ENCODE results near the gene UCN2. TPM values are rescaled to one million over a fixed set of nuclear protein-coding genes. Genes with fewer than 3 reads are reported as not detected.

The UCN2 gene
- total RNA-seq, 1 experiment from 2014 or later, result not detected

DNA sequence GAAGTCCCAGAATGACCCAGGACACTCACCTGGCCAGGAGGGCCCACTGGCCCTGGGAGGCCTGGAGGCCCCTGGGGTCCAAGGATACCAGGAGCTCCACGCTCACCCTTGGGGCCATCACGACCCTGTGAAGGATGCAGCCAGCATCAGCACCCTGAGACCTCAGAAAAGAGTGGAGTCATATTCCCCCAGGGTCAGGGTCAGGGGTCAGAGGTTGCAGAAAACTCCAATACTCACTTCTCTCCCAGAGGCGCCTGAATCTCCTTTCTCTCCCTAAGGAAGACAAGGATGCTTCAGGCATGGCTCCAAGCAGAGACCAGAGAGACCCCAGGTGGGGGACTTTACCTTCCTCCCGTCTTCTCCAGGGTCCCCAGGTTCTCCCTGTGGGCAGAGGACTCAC, 13.1 kb upstream of the UCN2 start:
- H3K4me1 Mint-ChIP-seq, result no peaks in the 10 kb centered on the region
- no peak overlapping the region for H3K4me3 Mint-ChIP-seq
- no peaks in the 10 kb centered on the region for H3K9me3 Mint-ChIP-seq
- H3K36me3 Mint-ChIP-seq, result no peaks in the 10 kb centered on the region; the same call in 1 of the 2 replicates
- ChIA-PET POLR2A (no interaction called here), CTCF (interaction anchor here (1.0 kb wide), 1 partner anchor 19 kb away, joined by 4 read pairs; no protein-coding TSS in a partner anchor)
- no peaks in the 10 kb centered on the region for H3K27me3 Mint-ChIP-seq (ENCODE audit: low read depth)
- ATAC-seq (no peak), DNase-seq (ENCODE audit: low spot score) (no peak)
- H3K27ac Mint-ChIP-seq, result no peak overlapping the region
- no peak for TF ChIP-seq ELF4 (CRISPR knock-in tag; IDR thresholded peaks at IDR 0.05; ENCODE audit: low read depth)
- TF ChIP-seq CREB1 (CRISPR knock-in tag; IDR thresholded peaks at IDR 0.05), result no peak
- TF ChIP-seq ZNF671 (CRISPR knock-in tag; IDR thresholded peaks at IDR 0.05), result no peak
- TF ChIP-seq TCF7 (CRISPR knock-in tag; IDR thresholded peaks at IDR 0.05; ENCODE audit: low read depth), result no peak
- no peak for TF ChIP-seq ZMAT4 (CRISPR knock-in tag; IDR thresholded peaks at IDR 0.05)
- TF ChIP-seq SOX15 (CRISPR knock-in tag; IDR thresholded peaks at IDR 0.05), result no peak
- TF ChIP-seq KAT7 (CRISPR knock-in tag; IDR thresholded peaks at IDR 0.05; ENCODE audit: borderline replicate concordance), result no peak
- no peak for TF ChIP-seq HMGXB4 (CRISPR knock-in tag; IDR thresholded peaks at IDR 0.05)
- TF ChIP-seq ZNF416 (CRISPR knock-in tag; IDR thresholded peaks at IDR 0.05), result no peak
- TF ChIP-seq, protein P1, sequence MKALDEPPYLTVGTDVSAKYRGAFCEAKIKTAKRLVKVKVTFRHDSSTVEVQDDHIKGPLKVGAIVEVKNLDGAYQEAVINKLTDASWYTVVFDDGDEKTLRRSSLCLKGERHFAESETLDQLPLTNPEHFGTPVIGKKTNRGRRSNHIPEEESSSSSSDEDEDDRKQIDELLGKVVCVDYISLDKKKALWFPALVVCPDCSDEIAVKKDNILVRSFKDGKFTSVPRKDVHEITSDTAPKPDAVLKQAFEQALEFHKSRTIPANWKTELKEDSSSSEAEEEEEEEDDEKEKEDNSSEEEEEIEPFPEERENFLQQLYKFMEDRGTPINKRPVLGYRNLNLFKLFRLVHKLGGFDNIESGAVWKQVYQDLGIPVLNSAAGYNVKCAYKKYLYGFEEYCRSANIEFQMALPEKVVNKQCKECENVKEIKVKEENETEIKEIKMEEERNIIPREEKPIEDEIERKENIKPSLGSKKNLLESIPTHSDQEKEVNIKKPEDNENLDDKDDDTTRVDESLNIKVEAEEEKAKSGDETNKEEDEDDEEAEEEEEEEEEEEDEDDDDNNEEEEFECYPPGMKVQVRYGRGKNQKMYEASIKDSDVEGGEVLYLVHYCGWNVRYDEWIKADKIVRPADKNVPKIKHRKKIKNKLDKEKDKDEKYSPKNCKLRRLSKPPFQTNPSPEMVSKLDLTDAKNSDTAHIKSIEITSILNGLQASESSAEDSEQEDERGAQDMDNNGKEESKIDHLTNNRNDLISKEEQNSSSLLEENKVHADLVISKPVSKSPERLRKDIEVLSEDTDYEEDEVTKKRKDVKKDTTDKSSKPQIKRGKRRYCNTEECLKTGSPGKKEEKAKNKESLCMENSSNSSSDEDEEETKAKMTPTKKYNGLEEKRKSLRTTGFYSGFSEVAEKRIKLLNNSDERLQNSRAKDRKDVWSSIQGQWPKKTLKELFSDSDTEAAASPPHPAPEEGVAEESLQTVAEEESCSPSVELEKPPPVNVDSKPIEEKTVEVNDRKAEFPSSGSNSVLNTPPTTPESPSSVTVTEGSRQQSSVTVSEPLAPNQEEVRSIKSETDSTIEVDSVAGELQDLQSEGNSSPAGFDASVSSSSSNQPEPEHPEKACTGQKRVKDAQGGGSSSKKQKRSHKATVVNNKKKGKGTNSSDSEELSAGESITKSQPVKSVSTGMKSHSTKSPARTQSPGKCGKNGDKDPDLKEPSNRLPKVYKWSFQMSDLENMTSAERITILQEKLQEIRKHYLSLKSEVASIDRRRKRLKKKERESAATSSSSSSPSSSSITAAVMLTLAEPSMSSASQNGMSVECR (CRISPR knock-in tag; IDR thresholded peaks at IDR 0.05; ENCODE audit: borderline replicate concordance), result no peak
- TF ChIP-seq ZNF281 (CRISPR knock-in tag; IDR thresholded peaks at IDR 0.05), result no peak
- TF ChIP-seq E2F1 (CRISPR knock-in tag; IDR thresholded peaks at IDR 0.05), result no peak
- TF ChIP-seq SP1 (CRISPR knock-in tag; conservative IDR thresholded peaks at IDR 0.05), result no peak

DNA sequence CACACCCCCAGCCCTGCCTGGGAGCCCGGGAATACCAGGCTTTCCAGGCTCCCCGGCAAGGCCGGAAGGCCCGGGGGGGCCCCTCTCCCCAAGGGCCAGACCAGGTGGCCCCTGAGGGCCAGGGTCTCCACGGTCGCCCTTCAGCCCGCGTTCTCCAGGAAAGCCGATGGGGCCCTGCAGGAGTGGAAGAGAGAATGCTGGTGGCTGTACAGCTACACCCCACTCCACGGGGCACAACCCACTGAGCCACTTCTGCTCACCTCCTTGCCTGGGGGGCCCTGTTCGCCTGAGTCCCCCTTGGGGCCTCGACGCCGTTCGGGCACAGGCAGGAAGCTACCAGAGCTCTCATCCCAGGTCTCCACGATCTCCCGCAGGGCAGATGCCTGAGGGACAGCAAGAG, 11.8 kb upstream of the UCN2 start:
- Mint-ChIP-seq H3K36me3 (no peaks in the 10 kb centered on the region; the same call in 1 of the 2 replicates), H3K27me3 (ENCODE audit: low read depth) (no peaks in the 10 kb centered on the region), H3K4me3 (no peak overlapping the region), H3K9me3 (no peaks in the 10 kb centered on the region), H3K4me1 (no peaks in the 10 kb centered on the region), H3K27ac (no peak overlapping the region)
- no peak for ATAC-seq
- ChIA-PET CTCF (no interaction called here), POLR2A (no interaction called here)
- no peak for DNase-seq (ENCODE audit: low spot score)
- no peak for TF ChIP-seq GRHL2 (CRISPR knock-in tag; IDR thresholded peaks at IDR 0.05; ENCODE audit: insufficient replicate concordance, severe bottlenecking)
- no peak for TF ChIP-seq NFYB (CRISPR knock-in tag; conservative IDR thresholded peaks at IDR 0.05; ENCODE audit: low read depth)
- no peak for TF ChIP-seq FOXK1 (CRISPR knock-in tag; IDR thresholded peaks at IDR 0.05)
- TF ChIP-seq ZNF671 (CRISPR knock-in tag; IDR thresholded peaks at IDR 0.05), result no peak
- no peak for TF ChIP-seq FOXJ3 (CRISPR knock-in tag; IDR thresholded peaks at IDR 0.05; ENCODE audit: borderline replicate concordance)
- TF ChIP-seq HMGXB4 (CRISPR knock-in tag; IDR thresholded peaks at IDR 0.05), result no peak
- TF ChIP-seq AR (CRISPR knock-in tag; IDR thresholded peaks at IDR 0.05), result no peak
